H9 (cell line): Measurements from ENCODE around the gene CDKAL1. TPM values are rescaled to one million over a fixed set of nuclear protein-coding genes. Genes with fewer than 3 reads are reported as not detected.

Experiments
- DNase-seq: peaks from one replicate; pipeline ENCODE4 v3.0.0-alpha.2; 2017
- H2AFZ ChIP-seq: one replicate; pipeline ENCODE4 v1.6.1; 2013; ENCODE audit warnings: mild to moderate bottlenecking, low read length, control low read depth, moderate library complexity
- H2AK5ac ChIP-seq: 2 replicates; pipeline ENCODE4 v1.6.1; 2013; ENCODE audit warnings: low read length, control low read depth, mixed read lengths; ENCODE audit not compliant: insufficient read length
- H2BK120ac ChIP-seq: one replicate; pipeline ENCODE4 v1.6.1; 2013; ENCODE audit warnings: low read depth, mild to moderate bottlenecking, low read length, control low read depth, inconsistent platforms; ENCODE audit not compliant: poor library complexity, severe bottlenecking
- H2BK12ac ChIP-seq: 2 replicates; pipeline ENCODE4 v1.6.1; 2013; ENCODE audit warnings: low read length, control low read depth, mixed read lengths, low read depth; ENCODE audit not compliant: insufficient read length
- H2BK15ac ChIP-seq: 2 replicates; pipeline ENCODE4 v1.6.1; 2013; ENCODE audit warnings: low read depth, low read length, control low read depth
- H2BK20ac ChIP-seq: one replicate; pipeline ENCODE4 v1.6.1; 2013; ENCODE audit warnings: low read depth, mild to moderate bottlenecking, low read length, control low read depth, inconsistent platforms; ENCODE audit not compliant: poor library complexity, severe bottlenecking
- H2BK5ac ChIP-seq: 2 replicates; pipeline ENCODE4 v1.6.1; 2013; ENCODE audit warnings: low read length, control low read depth, mixed read lengths; ENCODE audit not compliant: insufficient read length
- H3K14ac ChIP-seq: 2 replicates; pipeline ENCODE4 v1.6.1; 2013; ENCODE audit warnings: low read length, control low read depth; ENCODE audit not compliant: insufficient read depth
- H3K18ac ChIP-seq: 2 replicates; pipeline ENCODE4 v1.6.1; 2013; ENCODE audit warnings: low read depth, mild to moderate bottlenecking, mixed read lengths, low read length, control low read depth; ENCODE audit not compliant: insufficient read length
- H3K23ac ChIP-seq: 2 replicates; pipeline ENCODE4 v1.6.1; 2013; ENCODE audit warnings: low read length, control low read depth, mixed read lengths, low read depth; ENCODE audit not compliant: insufficient read length
- H3K23me2 ChIP-seq: 2 replicates; pipeline ENCODE4 v1.6.1; 2013; ENCODE audit warnings: low read depth, mild to moderate bottlenecking, mixed read lengths, low read length, control low read depth; ENCODE audit not compliant: insufficient read length, poor library complexity, severe bottlenecking
- H3K27ac ChIP-seq: 2 replicates; pipeline ENCODE4 v1.5.1; 2013; ENCODE audit warnings: low read length, control low read depth, mixed read lengths, low read depth; ENCODE audit not compliant: insufficient read length
- H3K27me3 ChIP-seq: 2 replicates; pipeline ENCODE4 v1.6.1; 2013; ENCODE audit warnings: low read length, control low read depth, inconsistent platforms; ENCODE audit not compliant: insufficient read depth
- H3K4ac ChIP-seq: 2 replicates; pipeline ENCODE4 v1.6.1; 2013; ENCODE audit warnings: low read depth, mild to moderate bottlenecking, control low read depth, inconsistent platforms, low read length, moderate library complexity
- H3K4me1 ChIP-seq: 2 replicates; pipeline ENCODE4 v1.6.1; 2013; ENCODE audit warnings: low read length, control low read depth, inconsistent platforms; ENCODE audit not compliant: insufficient read depth
- H3K4me2 ChIP-seq: 2 replicates; pipeline ENCODE4 v1.6.1; 2013; ENCODE audit warnings: low read length, control low read depth, mixed read lengths; ENCODE audit not compliant: insufficient read length, insufficient read depth
- H3K56ac ChIP-seq: 2 replicates; pipeline ENCODE4 v1.6.1; 2013; ENCODE audit warnings: low read depth, mild to moderate bottlenecking, mixed read lengths, low read length, control low read depth; ENCODE audit not compliant: insufficient read length
- H3K79me1 ChIP-seq: 2 replicates; pipeline ENCODE4 v1.6.1; 2013; ENCODE audit warnings: low read depth, mild to moderate bottlenecking, moderate library complexity, low read length, control low read depth, inconsistent platforms; ENCODE audit not compliant: insufficient read depth, poor library complexity, severe bottlenecking
- H3K79me2 ChIP-seq: 2 replicates; pipeline ENCODE4 v1.6.1; 2013; ENCODE audit warnings: low read length, control low read depth, inconsistent platforms; ENCODE audit not compliant: insufficient read depth
- H3K9ac ChIP-seq: 2 replicates; pipeline ENCODE4 v1.6.1; 2013; ENCODE audit warnings: low read length, control low read depth, mixed read lengths; ENCODE audit not compliant: insufficient read length; ENCODE audit errors: extremely low read depth
- H3K9me3 ChIP-seq: one replicate; pipeline ENCODE4 v1.6.1; 2013; ENCODE audit warnings: low read depth, low read length, inconsistent platforms; ENCODE audit not compliant: control insufficient read depth
- H3T11ph ChIP-seq: one replicate; pipeline ENCODE4 v1.6.1; 2013; ENCODE audit warnings: mild to moderate bottlenecking, low read length, control low read depth, inconsistent platforms
- H4K20me1 ChIP-seq: one replicate; pipeline ENCODE4 v1.6.1; 2013; ENCODE audit not compliant: control insufficient read depth, insufficient read length, insufficient read depth
- H4K5ac ChIP-seq: 2 replicates; pipeline ENCODE4 v1.6.1; 2013; ENCODE audit warnings: low read depth, mild to moderate bottlenecking, mixed read lengths, low read length, control low read depth; ENCODE audit not compliant: insufficient read length
- H4K8ac ChIP-seq: replicated peaks from 2 replicates; pipeline ENCODE4 v1.6.1; 2013; ENCODE audit warnings: low read length, control low read depth, mixed read lengths, low read depth; ENCODE audit not compliant: insufficient read length
- H4K91ac ChIP-seq: 2 replicates; pipeline ENCODE4 v1.6.1; 2013; ENCODE audit warnings: low read depth, mild to moderate bottlenecking, moderate library complexity, mixed read lengths, low read length, control low read depth; ENCODE audit not compliant: insufficient read length
- H3K27ac Mint-ChIP-seq, 3 experiments: 2 replicates in 2 of 3; 3 replicates in 1 of 3; pipeline ENCODE4 v1.8.0; 2020 to 2021; ENCODE audit warnings: mixed read lengths in 3 of 3, mild to moderate bottlenecking in 1 of 3, moderate library complexity in 1 of 3
- H3K27me3 Mint-ChIP-seq: 2 replicates; pipeline ENCODE4 v1.8.0; 2021; ENCODE audit warnings: low read depth, mild to moderate bottlenecking, moderate library complexity, mixed read lengths
- H3K36me3 Mint-ChIP-seq, 3 experiments: 2 replicates in 2 of 3; 3 replicates in 1 of 3; pipeline ENCODE4 v1.8.0; 2020 to 2021; ENCODE audit warnings: low read depth in 3 of 3, mixed read lengths in 3 of 3; ENCODE audit not compliant: insufficient read depth in 1 of 3
- H3K4me1 Mint-ChIP-seq, 2 experiments: 2 replicates each; pipeline ENCODE4 v1.8.0; 2020; ENCODE audit warnings: mixed read lengths in 2 of 2
- H3K4me3 Mint-ChIP-seq, 2 experiments: 2 replicates in 1 of 2; 3 replicates in 1 of 2; pipeline ENCODE4 v1.8.0; 2020 to 2021; ENCODE audit warnings: mild to moderate bottlenecking in 2 of 2, mixed read lengths in 2 of 2, moderate library complexity in 1 of 2
- H3K9me3 Mint-ChIP-seq, 2 experiments: 2 replicates in 1 of 2; 3 replicates in 1 of 2; pipeline ENCODE4 v1.8.0; 2020; ENCODE audit warnings: mild to moderate bottlenecking in 2 of 2, mixed read lengths in 2 of 2, moderate library complexity in 1 of 2
- WGBS: extraction: QIAGEN DNeasy Blood & Tissue Kit; methylation state at CpG from one replicate; pipeline ENCODE4 v1.1.7; 2013; ENCODE audit warnings: missing lambda C conversion rate, low lambda C conversion rate, mixed read lengths; ENCODE audit not compliant: insufficient read length; ENCODE audit errors: extremely low coverage; 5-methylcytosine and 5-hydroxymethylcytosine counted together
- total RNA-seq: library from RNA; stranded (reverse); gene quantifications from 2 replicates; pipeline ENCODE4 v1.2.1, GENCODE V29; 2021
- TF ChIP-seq, protein P1 (sequence below): fragments of 200-600 bp; sonication (generic); conservative IDR thresholded peaks from 3 replicates; pipeline ENCODE4 v1.8.0; 2021; ENCODE audit warnings: antibody characterized with exemption, mild to moderate bottlenecking

CDKAL1 gene
- total RNA-seq, 1 experiment from 2014 or later = 23.0 TPM

DNA sequence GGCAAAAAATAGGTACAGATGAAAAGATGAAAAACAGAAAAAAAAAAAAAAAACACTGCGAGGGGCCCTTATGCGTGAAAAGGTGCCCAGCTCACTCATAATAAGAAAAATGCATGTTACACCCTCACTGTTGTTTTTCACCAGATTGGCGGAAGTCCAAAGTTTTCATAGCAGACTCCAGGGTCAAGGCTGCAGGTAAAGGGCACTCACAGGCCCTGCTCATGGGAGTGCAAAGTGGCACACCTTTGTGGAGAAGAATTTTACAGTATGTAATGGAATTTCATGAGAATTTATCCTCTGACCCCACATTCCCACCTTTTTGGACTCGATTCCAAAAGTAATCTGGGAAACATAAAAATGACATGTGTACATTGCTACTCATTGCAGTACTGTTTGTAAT, 108.2 kb downstream of the CDKAL1 start:
- Histone ChIP-seq H3K23me2 (no peaks in the 10 kb centered on the region), H2BK15ac (no peak overlapping the region), H2BK20ac (no peak overlapping the region), H2BK120ac (no peak overlapping the region), H3K4ac (no peak overlapping the region), H4K5ac (no peak overlapping the region), H3K79me2 (no peaks in the 10 kb centered on the region), H3K4me1 (0 out of 2 replicates have a peak, but pooled peaks cover 2% of the 10 kb centered on the region), H2BK5ac (no peak overlapping the region), H3K56ac (no peak overlapping the region), H2BK12ac (no peak overlapping the region), H3K18ac (no peak overlapping the region), H3K23ac (no peak overlapping the region), H3K4me2 (no peak overlapping the region), H3K27me3 (no peaks in the 10 kb centered on the region), H3T11ph (no peak overlapping the region), H2AK5ac (no peak overlapping the region), H3K14ac (no peak overlapping the region), H3K27ac (no peak overlapping the region), H3K9ac (no peak overlapping the region), H2AFZ (no peak overlapping the region), H4K91ac (no peak overlapping the region), H3K79me1 (no peaks in the 10 kb centered on the region), H4K8ac (no peak overlapping the region), H4K20me1 (no peaks in the 10 kb centered on the region), H3K9me3 (no peaks in the 10 kb centered on the region)
- no CpG with 5 or more reads among the region's 4 CpGs for WGBS
- Mint-ChIP-seq H3K9me3 (no peaks in the 10 kb centered on the region), H3K36me3 (no peaks in the 10 kb centered on the region), H3K27ac (peak overlapping the region in 1 of 3 experiments; percentile 25; a peak in 1 of 7 replicates), H3K4me1 (peaks cover 8 to 11% of the 10 kb centered on the region in 2 experiments), H3K4me3 (no peak overlapping the region), H3K27me3 (no peaks in the 10 kb centered on the region)
- TF ChIP-seq, protein P1, sequence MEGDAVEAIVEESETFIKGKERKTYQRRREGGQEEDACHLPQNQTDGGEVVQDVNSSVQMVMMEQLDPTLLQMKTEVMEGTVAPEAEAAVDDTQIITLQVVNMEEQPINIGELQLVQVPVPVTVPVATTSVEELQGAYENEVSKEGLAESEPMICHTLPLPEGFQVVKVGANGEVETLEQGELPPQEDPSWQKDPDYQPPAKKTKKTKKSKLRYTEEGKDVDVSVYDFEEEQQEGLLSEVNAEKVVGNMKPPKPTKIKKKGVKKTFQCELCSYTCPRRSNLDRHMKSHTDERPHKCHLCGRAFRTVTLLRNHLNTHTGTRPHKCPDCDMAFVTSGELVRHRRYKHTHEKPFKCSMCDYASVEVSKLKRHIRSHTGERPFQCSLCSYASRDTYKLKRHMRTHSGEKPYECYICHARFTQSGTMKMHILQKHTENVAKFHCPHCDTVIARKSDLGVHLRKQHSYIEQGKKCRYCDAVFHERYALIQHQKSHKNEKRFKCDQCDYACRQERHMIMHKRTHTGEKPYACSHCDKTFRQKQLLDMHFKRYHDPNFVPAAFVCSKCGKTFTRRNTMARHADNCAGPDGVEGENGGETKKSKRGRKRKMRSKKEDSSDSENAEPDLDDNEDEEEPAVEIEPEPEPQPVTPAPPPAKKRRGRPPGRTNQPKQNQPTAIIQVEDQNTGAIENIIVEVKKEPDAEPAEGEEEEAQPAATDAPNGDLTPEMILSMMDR = no peak
- no peak for DNase-seq
